CD4-positive, CD25-positive, alpha-beta regulatory T cell (primary cell): ENCODE data around the gene PRSS38. TPM values are rescaled to one million over a fixed set of nuclear protein-coding genes. Genes with fewer than 3 reads are reported as not detected.

ENCODE experiments used
- ATAC-seq, 2 donors: fragments of 150-1000 bp; cut with Tn5 transposase; one replicate each; pipeline ENCODE4 v1.10.0; 2021; ENCODE audit warnings: low read depth in 2 of 2, moderate number of reproducible peaks in 2 of 2, moderate library complexity in 1 of 2
- DNase-seq, 3 donors: peaks; one replicate each; pipeline versions ENCODE4 v3.0.0 to v3.0.0-alpha.2; 2012 to 2022; ENCODE audit warnings: mixed read lengths in 1 of 3
- H3K27ac ChIP-seq: one replicate; pipeline ENCODE4 v1.7.0; 2013; ENCODE audit warnings: mild to moderate bottlenecking, low read length; ENCODE audit not compliant: insufficient read depth, poor library complexity, severe bottlenecking
- H3K27me3 ChIP-seq: one replicate; pipeline ENCODE4 v1.7.0; 2013; ENCODE audit warnings: low read length; ENCODE audit not compliant: control insufficient read depth, insufficient read depth
- H3K36me3 ChIP-seq: one replicate; pipeline ENCODE4 v1.7.0; 2013; ENCODE audit warnings: mild to moderate bottlenecking, low read length, moderate library complexity; ENCODE audit not compliant: control insufficient read depth, insufficient read depth
- H3K4me1 ChIP-seq: 2 replicates; pipeline ENCODE4 v1.7.0; 2013; ENCODE audit warnings: mild to moderate bottlenecking, low read length; ENCODE audit not compliant: insufficient read depth, control insufficient read depth, poor library complexity, severe bottlenecking
- H3K4me3 ChIP-seq: one replicate; pipeline ENCODE4 v1.7.0; 2013; ENCODE audit warnings: low read depth, mild to moderate bottlenecking, low read length, moderate library complexity
- H3K9me3 ChIP-seq, 2 experiments: 1 replicate in 1 of 2; 2 replicates in 1 of 2; pipeline ENCODE4 v1.7.0; 2013; ENCODE audit warnings: low read length in 2 of 2, mild to moderate bottlenecking in 1 of 2, moderate library complexity in 1 of 2; ENCODE audit not compliant: control insufficient read depth in 2 of 2
- H3K27ac Mint-ChIP-seq, 3 donors: one replicate each; pipeline ENCODE4 v1.8.0; 2020 to 2022; ENCODE audit warnings: mild to moderate bottlenecking in 3 of 3, mixed read lengths in 3 of 3, moderate library complexity in 2 of 3
- H3K27me3 Mint-ChIP-seq: one replicate; pipeline ENCODE4 v1.8.0; 2022; ENCODE audit warnings: mild to moderate bottlenecking, mixed read lengths
- H3K36me3 Mint-ChIP-seq: one replicate; pipeline ENCODE4 v1.8.0; 2020; ENCODE audit warnings: mixed read lengths
- H3K4me1 Mint-ChIP-seq, 4 donors: one replicate each; pipeline ENCODE4 v1.8.0; 2020 to 2022; ENCODE audit warnings: mixed read lengths in 4 of 4, mild to moderate bottlenecking in 1 of 4
- H3K4me3 Mint-ChIP-seq, 4 donors: one replicate each; pipeline ENCODE4 v1.8.0; 2020 to 2022; ENCODE audit warnings: mild to moderate bottlenecking in 4 of 4, mixed read lengths in 4 of 4, moderate library complexity in 3 of 4
- H3K9me3 Mint-ChIP-seq, 7 donors: one replicate each; pipeline ENCODE4 v1.8.0; 2020 to 2022; ENCODE audit warnings: mixed read lengths in 7 of 7, mild to moderate bottlenecking in 3 of 7, moderate library complexity in 2 of 7
- polyA plus RNA-seq, 4 donors: library from polyadenylated mRNA; unstranded; fragments of 300-500 nt; fragmentation: Illumina TruSeq; gene quantifications; one replicate each; pipeline ENCODE4 v1.2.3, GENCODE V29; 2021
- total RNA-seq: library from RNA; stranded (reverse); gene quantifications from one replicate; pipeline ENCODE4 v1.2.3, GENCODE V29; 2022

The PRSS38 gene
- total and polyA plus RNA-seq, 5 donors from 2014 or later: not detected

GRCh38 chr1:227808566-227808965, 6.9 kb upstream of the PRSS38 start:
- DNase-seq (no peak), ATAC-seq (no peak)
- Histone ChIP-seq H3K4me1 (peaks cover 4% of the 10 kb centered on the region), H3K36me3 (no peaks in the 10 kb centered on the region), H3K4me3 (no peak overlapping the region), H3K27ac (no peak overlapping the region), H3K27me3 (peaks cover 8% of the 10 kb centered on the region), H3K9me3 (peaks cover 2 to 7% of the 10 kb centered on the region in 2 experiments)
- Mint-ChIP-seq H3K4me3 (no peak overlapping the region), H3K27me3 (peaks cover 30% of the 10 kb centered on the region), H3K4me1 (peaks cover 0 to 5% (median under 1%) of the 10 kb centered on the region in 4 donors), H3K9me3 (peaks cover 2 to 19% (median 12%) of the 10 kb centered on the region in 7 donors), H3K27ac (no peak overlapping the region), H3K36me3 (peaks cover 8% of the 10 kb centered on the region)

DNA sequence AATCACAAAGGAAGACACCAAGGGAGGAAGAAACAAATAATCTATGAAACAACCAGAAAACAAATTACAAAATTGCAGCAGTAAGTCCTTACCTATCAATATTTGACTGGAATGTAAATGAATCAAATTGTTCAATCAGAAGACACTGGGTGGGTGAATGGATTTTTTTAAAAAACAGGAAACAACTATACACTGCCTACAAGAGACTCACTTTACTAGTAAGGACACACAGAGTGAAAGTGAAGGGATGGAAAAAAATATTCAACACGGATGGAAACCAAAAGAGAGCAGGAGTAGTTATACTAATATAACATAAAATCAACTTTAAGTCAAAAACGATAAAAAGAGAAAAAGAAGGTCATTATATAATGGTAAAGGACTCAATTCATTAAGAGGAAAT, 6.4 kb upstream of the PRSS38 start:
- H3K27me3 ChIP-seq: peaks cover 8% of the 10 kb centered on the region
- H3K27ac ChIP-seq: no peak overlapping the region
- H3K27ac Mint-ChIP-seq: no peak overlapping the region
- peaks cover 0 to 5% (median under 1%) of the 10 kb centered on the region in 4 donors for H3K4me1 Mint-ChIP-seq
- no peaks in the 10 kb centered on the region for H3K36me3 ChIP-seq
- H3K36me3 Mint-ChIP-seq: peaks cover 8% of the 10 kb centered on the region
- ATAC-seq (no peak), DNase-seq (no peak)
- peaks cover 2 to 19% (median 12%) of the 10 kb centered on the region in 7 donors for H3K9me3 Mint-ChIP-seq
- no peak overlapping the region for H3K4me3 ChIP-seq
- H3K9me3 ChIP-seq: peaks cover 6% of the 10 kb centered on the region in 2 experiments
- no peak overlapping the region for H3K4me3 Mint-ChIP-seq
- peaks cover 30% of the 10 kb centered on the region for H3K27me3 Mint-ChIP-seq
- peaks cover 4% of the 10 kb centered on the region for H3K4me1 ChIP-seq

- H3K4me1 Mint-ChIP-seq: peaks cover 0 to 2% (median under 1%) of the 10 kb centered on the region in 4 donors
- peaks cover 1 to 28% (median 16%) of the 10 kb centered on the region in 7 donors for H3K9me3 Mint-ChIP-seq
- no peak for ATAC-seq
- no peak for DNase-seq
- peaks cover 8% of the 10 kb centered on the region for H3K27me3 Mint-ChIP-seq
- Histone ChIP-seq H3K36me3 (no peaks in the 10 kb centered on the region), H3K27me3 (no peaks in the 10 kb centered on the region), H3K4me1 (no peaks in the 10 kb centered on the region), H3K27ac (no peak overlapping the region), H3K4me3 (no peak overlapping the region), H3K9me3 (peaks cover 1 to 11% of the 10 kb centered on the region in 2 experiments)
- peaks cover 9% of the 10 kb centered on the region for H3K36me3 Mint-ChIP-seq
- no peak overlapping the region for H3K4me3 Mint-ChIP-seq
- no peak overlapping the region for H3K27ac Mint-ChIP-seq
Measured at GRCh38 chr1:227813962-227814361, 1.5 kb upstream of the PRSS38 start.

DNA sequence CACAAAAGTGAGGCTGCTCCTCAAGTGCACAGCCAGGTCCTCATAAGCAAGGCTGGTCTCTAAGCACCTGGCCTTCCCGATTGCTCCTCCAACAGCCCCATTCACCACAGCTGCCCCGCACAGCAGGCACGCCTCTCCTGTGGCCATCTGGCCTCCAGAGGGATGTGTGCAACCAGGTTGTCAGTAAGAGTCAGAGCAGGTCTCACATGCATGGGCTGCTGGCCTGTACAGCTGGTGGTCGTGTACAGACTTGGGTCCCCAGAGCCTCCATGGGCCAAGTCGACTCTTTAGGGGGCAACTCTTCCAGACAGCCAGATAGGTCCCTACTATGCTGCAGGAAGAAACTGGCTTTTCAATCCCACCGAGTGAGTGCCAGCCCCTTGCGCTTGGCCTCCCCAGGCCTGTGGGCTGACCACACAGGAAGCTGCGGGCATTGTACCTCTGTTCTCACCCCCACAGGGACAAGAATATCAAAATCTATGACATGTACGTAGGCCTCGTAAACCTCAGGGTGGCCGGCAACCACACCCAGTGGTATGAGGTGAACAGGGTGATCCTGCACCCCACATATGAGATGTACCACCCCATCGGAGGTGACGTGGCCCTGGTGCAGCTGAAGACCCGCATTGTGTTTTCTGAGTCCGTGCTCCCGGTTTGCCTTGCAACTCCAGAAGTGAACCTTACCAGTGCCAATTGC, 1.4 kb downstream of the PRSS38 start:
- Histone ChIP-seq H3K27me3 (no peaks in the 10 kb centered on the region), H3K27ac (no peak overlapping the region), H3K4me3 (no peak overlapping the region), H3K9me3 (peaks cover 6 to 11% of the 10 kb centered on the region in 2 experiments), H3K4me1 (no peaks in the 10 kb centered on the region), H3K36me3 (no peaks in the 10 kb centered on the region)
- DNase-seq (no peak), ATAC-seq (no peak)
- Mint-ChIP-seq H3K36me3 (peaks cover 9% of the 10 kb centered on the region), H3K4me3 (no peak overlapping the region), H3K27ac (no peak overlapping the region), H3K9me3 (peaks cover 4 to 35% (median 18%) of the 10 kb centered on the region in 7 donors), H3K27me3 (peaks cover 11% of the 10 kb centered on the region), H3K4me1 (no peaks in the 10 kb centered on the region)

DNA sequence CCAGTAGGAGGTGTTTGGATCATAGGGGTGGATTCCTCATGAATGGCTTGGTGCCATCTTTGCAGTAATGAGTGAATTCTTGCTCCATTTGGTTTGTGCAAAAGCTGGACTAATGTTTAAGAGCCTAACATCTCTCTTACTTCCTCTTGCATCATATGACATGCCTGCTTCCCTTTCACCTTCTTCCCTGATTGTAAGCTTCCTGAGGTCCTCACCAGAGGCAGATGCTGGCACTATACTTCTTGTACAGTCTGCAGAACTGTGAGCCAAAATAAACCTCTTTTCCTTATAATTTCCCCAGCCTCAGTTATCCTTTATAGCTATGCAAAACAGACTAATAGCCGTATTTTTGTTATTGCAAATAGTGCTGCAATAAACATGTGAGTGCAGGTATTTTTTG, 8.1 kb downstream of the PRSS38 start:
- peaks cover 3 to 24% (median 16%) of the 10 kb centered on the region in 7 donors for H3K9me3 Mint-ChIP-seq

DNA sequence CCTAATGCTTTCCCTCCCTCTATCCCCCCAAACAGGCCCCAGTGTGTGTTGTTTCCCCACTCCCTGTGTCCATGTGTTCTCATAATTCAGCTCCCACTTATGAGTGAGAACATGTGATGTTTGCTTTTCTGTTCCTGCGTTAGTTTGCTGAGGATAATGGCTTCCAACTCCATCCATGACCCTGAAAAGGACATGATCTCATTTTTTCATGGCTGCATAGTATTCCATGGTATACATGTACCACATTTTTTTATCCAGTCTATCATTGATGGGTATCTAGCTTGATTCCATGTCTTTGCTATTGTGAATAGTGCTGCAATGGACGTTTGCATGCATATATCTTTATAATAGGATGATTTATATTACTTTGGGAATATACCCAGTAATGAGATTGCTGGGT, 8.7 kb downstream of the PRSS38 start:
- DNase-seq (no peak), ATAC-seq (no peak)
- Histone ChIP-seq H3K27ac (no peak overlapping the region), H3K36me3 (no peaks in the 10 kb centered on the region), H3K9me3 (peaks cover 10 to 15% of the 10 kb centered on the region in 2 experiments), H3K4me3 (no peak overlapping the region), H3K4me1 (no peaks in the 10 kb centered on the region), H3K27me3 (peaks cover 6% of the 10 kb centered on the region)
- Mint-ChIP-seq H3K27ac (peak overlapping the region in 1 of 3 donors; percentile 9), H3K36me3 (no peaks in the 10 kb centered on the region), H3K9me3 (peaks cover 7 to 24% (median 16%) of the 10 kb centered on the region in 7 donors), H3K4me3 (no peak overlapping the region), H3K27me3 (peaks cover 30% of the 10 kb centered on the region), H3K4me1 (peaks cover 0 to 10% (median 0%) of the 10 kb centered on the region in 4 donors)

More for the DNA sequence above, 8.1 kb downstream of the PRSS38 start:
- peaks cover 0 to 7% (median 0%) of the 10 kb centered on the region in 4 donors for H3K4me1 Mint-ChIP-seq
- H3K4me3 ChIP-seq: no peak overlapping the region
- DNase-seq: no peak
- peaks cover 6% of the 10 kb centered on the region for H3K27me3 ChIP-seq
- H3K27ac Mint-ChIP-seq: no peak overlapping the region
- peaks cover 8 to 11% of the 10 kb centered on the region in 2 experiments for H3K9me3 ChIP-seq
- no peaks in the 10 kb centered on the region for H3K4me1 ChIP-seq
- no peak for ATAC-seq
- peaks cover 30% of the 10 kb centered on the region for H3K27me3 Mint-ChIP-seq
- no peak overlapping the region for H3K4me3 Mint-ChIP-seq
- no peaks in the 10 kb centered on the region for H3K36me3 ChIP-seq
- no peak overlapping the region for H3K27ac ChIP-seq
- H3K36me3 Mint-ChIP-seq: no peaks in the 10 kb centered on the region

DNA sequence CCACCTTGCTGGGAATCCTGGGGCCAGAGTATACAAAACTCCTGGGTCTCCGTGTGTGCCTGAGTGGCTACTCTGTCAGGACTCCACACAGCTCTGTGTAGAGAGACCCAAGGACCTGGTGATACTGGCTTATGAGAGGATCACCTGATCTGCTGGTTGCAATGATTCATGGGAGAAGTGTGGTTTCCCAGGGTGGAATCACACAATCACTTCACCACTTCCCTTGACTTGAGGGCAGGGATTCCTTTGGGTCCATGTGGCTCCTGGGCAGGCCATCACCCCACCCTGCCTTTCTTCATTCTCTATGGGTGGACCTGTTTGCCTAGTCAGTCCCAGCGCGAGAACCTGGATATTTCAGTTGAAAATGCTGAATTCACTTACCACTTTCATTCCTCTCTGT, 13.3 kb downstream of the PRSS38 start:
- Histone ChIP-seq H3K9me3 (peaks cover 10 to 14% of the 10 kb centered on the region in 2 experiments), H3K4me3 (no peak overlapping the region), H3K4me1 (no peaks in the 10 kb centered on the region), H3K36me3 (no peaks in the 10 kb centered on the region), H3K27ac (no peak overlapping the region), H3K27me3 (peaks cover 8% of the 10 kb centered on the region)
- H3K4me3 Mint-ChIP-seq: no peak overlapping the region
- no peaks in the 10 kb centered on the region for H3K36me3 Mint-ChIP-seq
- DNase-seq (no peak), ATAC-seq (no peak)
- peaks cover 27% of the 10 kb centered on the region for H3K27me3 Mint-ChIP-seq
- H3K4me1 Mint-ChIP-seq: peaks cover 0 to 12% (median 0%) of the 10 kb centered on the region in 4 donors
- peaks cover 4 to 19% (median 8%) of the 10 kb centered on the region in 7 donors for H3K9me3 Mint-ChIP-seq
- no peak overlapping the region for H3K27ac Mint-ChIP-seq

GRCh38 chr1:227838181-227838580, 22.7 kb downstream of the PRSS38 start:
- H3K4me3 ChIP-seq: no peak overlapping the region
- Mint-ChIP-seq H3K27me3 (peaks cover 4% of the 10 kb centered on the region), H3K4me3 (no peak overlapping the region), H3K36me3 (no peaks in the 10 kb centered on the region), H3K9me3 (no peaks in the 10 kb centered on the region), H3K4me1 (peaks cover 0 to 6% (median 1%) of the 10 kb centered on the region in 4 donors), H3K27ac (no peak overlapping the region)
- H3K27me3 ChIP-seq: peaks cover 2% of the 10 kb centered on the region
- no peaks in the 10 kb centered on the region for H3K36me3 ChIP-seq
- H3K27ac ChIP-seq: no peak overlapping the region
- no peak for ATAC-seq
- no peaks in the 10 kb centered on the region for H3K4me1 ChIP-seq
- no peaks in the 10 kb centered on the region for H3K9me3 ChIP-seq
- no peak for DNase-seq
